Kidney (tissue), 14 donors: ENCODE data around the gene OR2T10. TPM values are rescaled to one million over a fixed set of nuclear protein-coding genes. Genes with fewer than 3 reads are reported as not detected.
"Not testable (repeated sequence)": the region's sequence is repeated elsewhere in the genome, so short reads cannot be mapped to it uniquely, and the experiment has no call there.

Experiments used
- DNase-seq, 5 donors: peaks; one replicate each; pipeline ENCODE4 v3.0.0-alpha.2; 2013 to 2020
- FAIRE-seq: peaks from 2 replicates; lab custom pipeline; 2012; peaks lifted over from hg19 to GRCh38; lab: Jason Lieb, UNC
- H3K27ac ChIP-seq, 2 donors: one replicate each; pipeline ENCODE4 v1.7.0; 2013; ENCODE audit warnings: low read depth in 2 of 2, low read length in 2 of 2, inconsistent platforms in 1 of 2
- H3K27me3 ChIP-seq: one replicate; pipeline ENCODE4 v1.7.1; 2013; ENCODE audit warnings: low read length, inconsistent platforms; ENCODE audit not compliant: control insufficient read depth, insufficient read depth
- H3K36me3 ChIP-seq, 3 donors: one replicate each; pipeline versions ENCODE4 v1.7.0 to v1.7.1; 2013; ENCODE audit warnings: low read length in 3 of 3, control low read depth in 1 of 3, inconsistent platforms in 1 of 3; ENCODE audit not compliant: insufficient read depth in 3 of 3, control insufficient read depth in 2 of 3
- H3K4me1 ChIP-seq, 3 donors: one replicate each; pipeline versions ENCODE4 v1.7.0 to v1.7.1; 2013; ENCODE audit warnings: low read length in 3 of 3, inconsistent platforms in 1 of 3, low read depth in 1 of 3; ENCODE audit not compliant: control insufficient read depth in 2 of 3, insufficient read depth in 2 of 3
- H3K4me3 ChIP-seq, 3 donors: one replicate each; pipeline versions ENCODE4 v1.7.0 to v1.8.1; 2013; ENCODE audit warnings: low read length in 3 of 3, control low read depth in 1 of 3, inconsistent platforms in 1 of 3
- H3K9ac ChIP-seq, 3 donors: one replicate each; pipeline versions ENCODE4 v1.7.0 to v1.7.1; 2013; ENCODE audit warnings: low read length in 3 of 3, control low read depth in 1 of 3, inconsistent platforms in 1 of 3
- H3K9me3 ChIP-seq, 3 donors: one replicate each; pipeline versions ENCODE4 v1.7.0 to v1.7.1; 2013; ENCODE audit warnings: low read length in 3 of 3, control low read depth in 1 of 3, inconsistent platforms in 1 of 3; ENCODE audit not compliant: control insufficient read depth in 2 of 3, insufficient read depth in 1 of 3
- CTCF ChIP-seq: IDR thresholded peaks from 3 replicates; pipeline ENCODE4 v1.5.1; 2012; ENCODE audit warnings: mild to moderate bottlenecking, moderate library complexity, borderline replicate concordance; ENCODE audit not compliant: insufficient read depth; ENCODE audit errors: extremely low read depth
- intact Hi-C: fragments of 100-400 bp; cut with DNase I; formaldehyde crosslinking; loops from one replicate; pipeline ENCODE4 v1.11.1; 2022
- polyA plus RNA-seq: library from polyadenylated mRNA; stranded (reverse); fragments of 350-450 nt; fragmentation: Illumina TruSeq; extraction: RNeasy Lipid Tissue Mini Kit (QIAGEN cat#74804); gene quantifications from one replicate; pipeline ENCODE4 v1.2.3, GENCODE V29; 2014; ENCODE audit warnings: low read depth, low replicate concordance; ENCODE audit not compliant: insufficient read depth
- total RNA-seq: library from RNA; stranded (reverse); fragmentation: NEBNext Ultra II Directional; extraction: Animal tissue kit (Norgen Biotek cat#: 25700); gene quantifications from one replicate; pipeline ENCODE4 v1.2.1, GENCODE V29; 2021
- donor health status: control.
- donor health status: control.
- donor health status: control.
- donor health status: control.
- donor health status: control.
- donor health status: DM: yes; HTN: yes; CAD: no.
- donor health status: Normal renal cell carcinoma (clear cell type).

The OR2T10 gene
- total and polyA plus RNA-seq, 2 donors from 2014 or later: 0.41 to 1.1 TPM

- FAIRE-seq, H3K9me3 ChIP-seq, H3K4me1 ChIP-seq, DNase-seq, H3K9ac ChIP-seq, H3K27ac ChIP-seq, H3K4me3 ChIP-seq, H3K36me3 ChIP-seq, H3K27me3 ChIP-seq, intact Hi-C loops: not testable (repeated sequence)
Observed at GRCh38 chr1:248634991-248635390, 37.5 kb upstream of the OR2T10 start, which contains the start of gene OR2T11. Gene OR2T11, minus strand, starts transcription at chr1:248635091. Its CDS starts 7,963 bp downstream, at chr1:248627128.

- no peak for DNase-seq
- intact Hi-C loops: no loop called here
- no peak overlapping the region for H3K27ac ChIP-seq
- no peaks in the 10 kb centered on the region for H3K9me3 ChIP-seq
- no peak overlapping the region for H3K9ac ChIP-seq
- no peak for FAIRE-seq
- H3K4me3 ChIP-seq: no peak overlapping the region
- H3K27me3 ChIP-seq: no peaks in the 10 kb centered on the region
- H3K4me1 ChIP-seq: no peaks in the 10 kb centered on the region
- TF ChIP-seq CTCF: no peak
- H3K36me3 ChIP-seq: no peaks in the 10 kb centered on the region
Observed at GRCh38 chr1:248631354-248632008, 34.0 kb upstream of the OR2T10 start.

- TF ChIP-seq CTCF: no peak
- H3K9ac ChIP-seq: no peak overlapping the region
- no peaks in the 10 kb centered on the region for H3K4me1 ChIP-seq
- no peaks in the 10 kb centered on the region for H3K36me3 ChIP-seq
- H3K9me3 ChIP-seq: no peaks in the 10 kb centered on the region
- DNase-seq: no peak
- H3K27ac ChIP-seq: no peak overlapping the region
- no peak overlapping the region for H3K4me3 ChIP-seq
- intact Hi-C loops: no loop called here
- no peak for FAIRE-seq
- no peaks in the 10 kb centered on the region for H3K27me3 ChIP-seq
Observed at GRCh38 chr1:248630551-248630950, 33.1 kb upstream of the OR2T10 start.

GRCh38 chr1:248627971-248628844 is 30.7 kb upstream of the OR2T10 start:
- intact Hi-C loops: no loop called here
- Histone ChIP-seq H3K4me3 (no peak overlapping the region), H3K9ac (no peak overlapping the region), H3K27me3 (no peaks in the 10 kb centered on the region), H3K27ac (no peak overlapping the region), H3K9me3 (no peaks in the 10 kb centered on the region), H3K36me3 (no peaks in the 10 kb centered on the region), H3K4me1 (no peaks in the 10 kb centered on the region)
- TF ChIP-seq CTCF: no peak
- FAIRE-seq (no peak), DNase-seq (no peak)
